Kidney (tissue), 14 donors: ENCODE measurements around the gene EIF4E. TPM values are rescaled to one million over a fixed set of nuclear protein-coding genes. Genes with fewer than 3 reads are reported as not detected.

Experiments
- DNase-seq, 5 donors: peaks; one replicate each; pipeline ENCODE4 v3.0.0-alpha.2; 2013 to 2020
- FAIRE-seq: peaks from 2 replicates; lab custom pipeline; 2012; peaks lifted over from hg19 to GRCh38; lab: Jason Lieb, UNC
- H3K27ac ChIP-seq, 2 donors: one replicate each; pipeline ENCODE4 v1.7.0; 2013; ENCODE audit warnings: low read depth in 2 of 2, low read length in 2 of 2, inconsistent platforms in 1 of 2
- H3K27me3 ChIP-seq: one replicate; pipeline ENCODE4 v1.7.1; 2013; ENCODE audit warnings: low read length, inconsistent platforms; ENCODE audit not compliant: control insufficient read depth, insufficient read depth
- H3K36me3 ChIP-seq, 3 donors: one replicate each; pipeline versions ENCODE4 v1.7.0 to v1.7.1; 2013; ENCODE audit warnings: low read length in 3 of 3, control low read depth in 1 of 3, inconsistent platforms in 1 of 3; ENCODE audit not compliant: insufficient read depth in 3 of 3, control insufficient read depth in 2 of 3
- H3K4me1 ChIP-seq, 3 donors: one replicate each; pipeline versions ENCODE4 v1.7.0 to v1.7.1; 2013; ENCODE audit warnings: low read length in 3 of 3, inconsistent platforms in 1 of 3, low read depth in 1 of 3; ENCODE audit not compliant: control insufficient read depth in 2 of 3, insufficient read depth in 2 of 3
- H3K4me3 ChIP-seq, 3 donors: one replicate each; pipeline versions ENCODE4 v1.7.0 to v1.8.1; 2013; ENCODE audit warnings: low read length in 3 of 3, control low read depth in 1 of 3, inconsistent platforms in 1 of 3
- H3K9ac ChIP-seq, 3 donors: one replicate each; pipeline versions ENCODE4 v1.7.0 to v1.7.1; 2013; ENCODE audit warnings: low read length in 3 of 3, control low read depth in 1 of 3, inconsistent platforms in 1 of 3
- H3K9me3 ChIP-seq, 3 donors: one replicate each; pipeline versions ENCODE4 v1.7.0 to v1.7.1; 2013; ENCODE audit warnings: low read length in 3 of 3, control low read depth in 1 of 3, inconsistent platforms in 1 of 3; ENCODE audit not compliant: control insufficient read depth in 2 of 3, insufficient read depth in 1 of 3
- CTCF ChIP-seq: IDR thresholded peaks from 3 replicates; pipeline ENCODE4 v1.5.1; 2012; ENCODE audit warnings: mild to moderate bottlenecking, moderate library complexity, borderline replicate concordance; ENCODE audit not compliant: insufficient read depth; ENCODE audit errors: extremely low read depth
- intact Hi-C: fragments of 100-400 bp; cut with DNase I; formaldehyde crosslinking; loops from one replicate; pipeline ENCODE4 v1.11.1; 2022
- polyA plus RNA-seq: library from polyadenylated mRNA; stranded (reverse); fragments of 350-450 nt; fragmentation: Illumina TruSeq; extraction: RNeasy Lipid Tissue Mini Kit (QIAGEN cat#74804); gene quantifications from one replicate; pipeline ENCODE4 v1.2.3, GENCODE V29; 2014; ENCODE audit warnings: low read depth, low replicate concordance; ENCODE audit not compliant: insufficient read depth
- total RNA-seq: library from RNA; stranded (reverse); fragmentation: NEBNext Ultra II Directional; extraction: Animal tissue kit (Norgen Biotek cat#: 25700); gene quantifications from one replicate; pipeline ENCODE4 v1.2.1, GENCODE V29; 2021
- donor health status: control.
- donor health status: control.
- donor health status: control.
- donor health status: control.
- donor health status: control.
- donor health status: DM: yes; HTN: yes; CAD: no.
- donor health status: Normal renal cell carcinoma (clear cell type).

The EIF4E gene
- total and polyA plus RNA-seq, 2 donors from 2014 or later, result 52.3 to 63.2 TPM

- no peak for FAIRE-seq
- H3K27me3 ChIP-seq, result no peaks in the 10 kb centered on the region
- H3K36me3 ChIP-seq, result no peaks in the 10 kb centered on the region
- TF ChIP-seq CTCF, result no peak
- H3K9ac ChIP-seq, result no peak overlapping the region
- no peaks in the 10 kb centered on the region for H3K4me1 ChIP-seq
- H3K9me3 ChIP-seq, result no peaks in the 10 kb centered on the region
- H3K4me3 ChIP-seq, result no peak overlapping the region
- intact Hi-C loops, result no loop called here
- no peak for DNase-seq
- no peak overlapping the region for H3K27ac ChIP-seq
Observed at GRCh38 chr4:98946359-98946758, 17.4 kb upstream of the EIF4E start.

GRCh38 chr4:98945297-98945850 lies 16.4 kb upstream of the EIF4E start:
- DNase-seq, result no peak
- Histone ChIP-seq H3K27me3 (no peaks in the 10 kb centered on the region), H3K36me3 (no peaks in the 10 kb centered on the region), H3K4me3 (no peak overlapping the region), H3K9ac (no peak overlapping the region), H3K27ac (no peak overlapping the region), H3K4me1 (no peaks in the 10 kb centered on the region), H3K9me3 (no peaks in the 10 kb centered on the region)
- intact Hi-C loops, result no loop called here
- no peak for TF ChIP-seq CTCF
- FAIRE-seq, result no peak

GRCh38 chr4:98939892-98940298 lies 11.0 kb upstream of the EIF4E start:
- DNase-seq (peak in 2 of 5 donors; percentile 67 to 76), FAIRE-seq (peak; percentile 92)
- Histone ChIP-seq H3K4me3 (no peak overlapping the region), H3K4me1 (no peaks in the 10 kb centered on the region), H3K27ac (no peak overlapping the region), H3K36me3 (no peaks in the 10 kb centered on the region), H3K9me3 (no peaks in the 10 kb centered on the region), H3K27me3 (no peaks in the 10 kb centered on the region), H3K9ac (no peak overlapping the region)
- intact Hi-C loops, result no loop called here
- peak; percentile 66 for TF ChIP-seq CTCF

GRCh38 chr4:98939438-98939837 lies 10.5 kb upstream of the EIF4E start:
- H3K36me3 ChIP-seq, result no peaks in the 10 kb centered on the region
- H3K9me3 ChIP-seq, result no peaks in the 10 kb centered on the region
- no peak for TF ChIP-seq CTCF
- H3K27ac ChIP-seq, result no peak overlapping the region
- no peaks in the 10 kb centered on the region for H3K27me3 ChIP-seq
- H3K9ac ChIP-seq, result no peak overlapping the region
- H3K4me3 ChIP-seq, result no peak overlapping the region
- intact Hi-C loops, result no loop called here
- no peak for FAIRE-seq
- DNase-seq, result no peak
- no peaks in the 10 kb centered on the region for H3K4me1 ChIP-seq
